ENCODE results near the gene LCLAT1.

The LCLAT1 gene

GRCh38 chr2:30588994-30589393 is 141.9 kb downstream of the LCLAT1 start:
- no peaks in the 10 kb centered on the region for H3K4me1 ChIP-seq (ENCODE audit: insufficient read depth, insufficient read length)
- no peaks in the 10 kb centered on the region for H3K36me3 ChIP-seq (ENCODE audit: insufficient read depth, insufficient read length, low read length)
- no peak for DNase-seq (ENCODE audit: low read depth, low spot score)
- TF ChIP-seq SUZ12 (IDR thresholded peaks at IDR 0.05; ENCODE audit: extremely low read depth, insufficient read depth, insufficient read length) (no peak), YY1 (IDR thresholded peaks at IDR 0.05; ENCODE audit: insufficient read depth, insufficient read length) (no peak), ZNF274 (IDR thresholded peaks at IDR 0.05; ENCODE audit: low read depth, low read length) (no peak)
- H3K9ac ChIP-seq (ENCODE audit: insufficient read length, low read depth): no peak overlapping the region
- no peaks in the 10 kb centered on the region for H3K27me3 ChIP-seq (ENCODE audit: insufficient read depth, insufficient read length)
- no peak overlapping the region for H3K4me3 ChIP-seq (ENCODE audit: insufficient read length, low read depth)
- no peaks in the 10 kb centered on the region for H3K9me3 ChIP-seq (ENCODE audit: insufficient read depth, low read length)

- Histone ChIP-seq H3K4me3 (ENCODE audit: insufficient read length, low read depth) (no peak overlapping the region), H3K36me3 (ENCODE audit: insufficient read depth, insufficient read length, low read length) (no peaks in the 10 kb centered on the region), H3K27me3 (ENCODE audit: insufficient read depth, insufficient read length) (no peaks in the 10 kb centered on the region), H3K9ac (ENCODE audit: insufficient read length, low read depth) (no peak overlapping the region), H3K4me1 (ENCODE audit: insufficient read depth, insufficient read length) (no peaks in the 10 kb centered on the region), H3K9me3 (ENCODE audit: insufficient read depth, low read length) (no peaks in the 10 kb centered on the region)
- TF ChIP-seq SUZ12 (IDR thresholded peaks at IDR 0.05; ENCODE audit: extremely low read depth, insufficient read depth, insufficient read length): no peak
- no peak for DNase-seq (ENCODE audit: low read depth, low spot score)
These were observed 143.4 kb downstream of the LCLAT1 start for GRCh38 chr2:30590407-30590806.

- no peak overlapping the region for H3K9ac ChIP-seq (ENCODE audit: insufficient read length, low read depth)
- no peak for DNase-seq (ENCODE audit: low read depth, low spot score)
- no peaks in the 10 kb centered on the region for H3K27me3 ChIP-seq (ENCODE audit: insufficient read depth, insufficient read length)
- H3K9me3 ChIP-seq (ENCODE audit: insufficient read depth, low read length): no peaks in the 10 kb centered on the region
- H3K4me3 ChIP-seq (ENCODE audit: insufficient read length, low read depth): no peak overlapping the region
- H3K4me1 ChIP-seq (ENCODE audit: insufficient read depth, insufficient read length): no peaks in the 10 kb centered on the region
- TF ChIP-seq YY1 (IDR thresholded peaks at IDR 0.05; ENCODE audit: insufficient read depth, insufficient read length): no peak
- TF ChIP-seq ZNF274 (IDR thresholded peaks at IDR 0.05; ENCODE audit: low read depth, low read length): no peak
- TF ChIP-seq SUZ12 (IDR thresholded peaks at IDR 0.05; ENCODE audit: extremely low read depth, insufficient read depth, insufficient read length): no peak
- no peaks in the 10 kb centered on the region for H3K36me3 ChIP-seq (ENCODE audit: insufficient read depth, insufficient read length, low read length)
These were observed 144.1 kb downstream of the LCLAT1 start for GRCh38 chr2:30591186-30591585.

GRCh38 chr2:30601375-30601774 is 154.3 kb downstream of the LCLAT1 start:
- Histone ChIP-seq H3K9me3 (ENCODE audit: insufficient read depth, low read length) (no peaks in the 10 kb centered on the region), H3K27me3 (ENCODE audit: insufficient read depth, insufficient read length) (no peaks in the 10 kb centered on the region), H3K4me3 (ENCODE audit: insufficient read length, low read depth) (no peak overlapping the region), H3K4me1 (ENCODE audit: insufficient read depth, insufficient read length) (no peaks in the 10 kb centered on the region), H3K36me3 (ENCODE audit: insufficient read depth, insufficient read length, low read length) (no peaks in the 10 kb centered on the region), H3K9ac (ENCODE audit: insufficient read length, low read depth) (no peak overlapping the region)
- TF ChIP-seq YY1 (IDR thresholded peaks at IDR 0.05; ENCODE audit: insufficient read depth, insufficient read length) (no peak), SUZ12 (IDR thresholded peaks at IDR 0.05; ENCODE audit: extremely low read depth, insufficient read depth, insufficient read length) (no peak), ZNF274 (IDR thresholded peaks at IDR 0.05; ENCODE audit: low read depth, low read length) (no peak)
- DNase-seq (ENCODE audit: low read depth, low spot score): no peak

GRCh38 chr2:30605197-30605596 is 158.2 kb downstream of the LCLAT1 start:
- Histone ChIP-seq H3K9ac (ENCODE audit: insufficient read length, low read depth) (no peak overlapping the region), H3K36me3 (ENCODE audit: insufficient read depth, insufficient read length, low read length) (no peaks in the 10 kb centered on the region), H3K4me3 (ENCODE audit: insufficient read length, low read depth) (no peak overlapping the region), H3K9me3 (ENCODE audit: insufficient read depth, low read length) (no peaks in the 10 kb centered on the region), H3K27me3 (ENCODE audit: insufficient read depth, insufficient read length) (no peaks in the 10 kb centered on the region), H3K4me1 (ENCODE audit: insufficient read depth, insufficient read length) (no peaks in the 10 kb centered on the region)
- no peak for DNase-seq (ENCODE audit: low read depth, low spot score)
- TF ChIP-seq YY1 (IDR thresholded peaks at IDR 0.05; ENCODE audit: insufficient read depth, insufficient read length): no peak
- TF ChIP-seq SUZ12 (IDR thresholded peaks at IDR 0.05; ENCODE audit: extremely low read depth, insufficient read depth, insufficient read length): no peak
- no peak for TF ChIP-seq ZNF274 (IDR thresholded peaks at IDR 0.05; ENCODE audit: low read depth, low read length)

GRCh38 chr2:30608643-30609042 is 161.6 kb downstream of the LCLAT1 start:
- Histone ChIP-seq H3K9ac (ENCODE audit: insufficient read length, low read depth) (no peak overlapping the region), H3K4me3 (ENCODE audit: insufficient read length, low read depth) (no peak overlapping the region), H3K4me1 (ENCODE audit: insufficient read depth, insufficient read length) (no peaks in the 10 kb centered on the region), H3K36me3 (ENCODE audit: insufficient read depth, insufficient read length, low read length) (no peaks in the 10 kb centered on the region), H3K9me3 (ENCODE audit: insufficient read depth, low read length) (peaks cover 7% of the 10 kb centered on the region; the same call in 1 of the 2 replicates), H3K27me3 (ENCODE audit: insufficient read depth, insufficient read length) (no peaks in the 10 kb centered on the region)
- DNase-seq (ENCODE audit: low read depth, low spot score): no peak
- no peak for TF ChIP-seq SUZ12 (IDR thresholded peaks at IDR 0.05; ENCODE audit: extremely low read depth, insufficient read depth, insufficient read length)
- TF ChIP-seq ZNF274 (IDR thresholded peaks at IDR 0.05; ENCODE audit: low read depth, low read length): no peak
- no peak for TF ChIP-seq YY1 (IDR thresholded peaks at IDR 0.05; ENCODE audit: insufficient read depth, insufficient read length)

GRCh38 chr2:30611583-30611982 is 164.5 kb downstream of the LCLAT1 start:
- no peak for DNase-seq (ENCODE audit: low read depth, low spot score)
- Histone ChIP-seq H3K4me3 (ENCODE audit: insufficient read length, low read depth) (no peak overlapping the region), H3K4me1 (ENCODE audit: insufficient read depth, insufficient read length) (no peaks in the 10 kb centered on the region), H3K9ac (ENCODE audit: insufficient read length, low read depth) (no peak overlapping the region), H3K27me3 (ENCODE audit: insufficient read depth, insufficient read length) (no peaks in the 10 kb centered on the region), H3K9me3 (ENCODE audit: insufficient read depth, low read length) (peaks cover 12% of the 10 kb centered on the region; the same call in 1 of the 2 replicates), H3K36me3 (ENCODE audit: insufficient read depth, insufficient read length, low read length) (no peaks in the 10 kb centered on the region)
- TF ChIP-seq ZNF274 (IDR thresholded peaks at IDR 0.05; ENCODE audit: low read depth, low read length) (no peak), YY1 (IDR thresholded peaks at IDR 0.05; ENCODE audit: insufficient read depth, insufficient read length) (no peak), SUZ12 (IDR thresholded peaks at IDR 0.05; ENCODE audit: extremely low read depth, insufficient read depth, insufficient read length) (no peak)

- no peaks in the 10 kb centered on the region for H3K36me3 ChIP-seq (ENCODE audit: insufficient read depth, insufficient read length, low read length)
- no peak overlapping the region for H3K9ac ChIP-seq (ENCODE audit: insufficient read length, low read depth)
- DNase-seq (ENCODE audit: low read depth, low spot score): no peak
- no peaks in the 10 kb centered on the region for H3K4me1 ChIP-seq (ENCODE audit: insufficient read depth, insufficient read length)
- TF ChIP-seq SUZ12 (IDR thresholded peaks at IDR 0.05; ENCODE audit: extremely low read depth, insufficient read depth, insufficient read length) (no peak), ZNF274 (IDR thresholded peaks at IDR 0.05; ENCODE audit: low read depth, low read length) (no peak), YY1 (IDR thresholded peaks at IDR 0.05; ENCODE audit: insufficient read depth, insufficient read length) (no peak)
- H3K27me3 ChIP-seq (ENCODE audit: insufficient read depth, insufficient read length): no peaks in the 10 kb centered on the region
- no peak overlapping the region for H3K4me3 ChIP-seq (ENCODE audit: insufficient read length, low read depth)
- H3K9me3 ChIP-seq (ENCODE audit: insufficient read depth, low read length): peaks cover 12% of the 10 kb centered on the region; the same call in 1 of the 2 replicates
These were observed 165.3 kb downstream of the LCLAT1 start for GRCh38 chr2:30612371-30612770.
